ENCODE results near the gene TMED4.
"Not testable (repeated sequence)": the region's sequence is repeated elsewhere in the genome, so short reads cannot be mapped to it uniquely, and the experiment has no call there.

TMED4 gene

DNA sequence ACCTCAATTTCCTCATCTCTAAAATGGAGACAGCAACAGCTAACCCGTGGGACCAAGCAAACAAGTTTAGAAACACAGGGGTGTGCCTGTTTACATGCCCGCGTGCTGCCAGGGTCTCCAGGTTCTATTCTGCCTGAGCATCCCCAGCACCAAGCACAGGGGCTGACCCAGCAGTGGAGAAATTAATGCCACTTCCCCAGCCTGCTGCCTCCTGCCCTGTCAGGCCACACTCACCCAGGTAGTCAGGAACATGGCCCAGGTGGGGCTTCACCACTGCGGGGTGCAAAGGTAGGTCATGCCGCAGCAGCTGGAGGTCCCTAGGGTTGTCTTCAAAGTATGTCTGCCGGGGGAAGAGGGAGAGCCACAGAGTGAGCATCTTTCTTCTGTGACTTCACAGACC is 14.1 kb downstream of the TMED4 start:
- Histone ChIP-seq H3K4me1 (ENCODE audit: control insufficient read depth, insufficient read depth, low read length) (no peaks in the 10 kb centered on the region), H3K36me3 (ENCODE audit: control insufficient read depth, insufficient read depth, low read length) (peaks cover 64% of the 10 kb centered on the region), H3K27me3 (ENCODE audit: control insufficient read depth, insufficient read depth, low read length) (no peaks in the 10 kb centered on the region), H3K9me3 (ENCODE audit: control insufficient read depth, insufficient read depth, low read length) (no peaks in the 10 kb centered on the region), H3K27ac (ENCODE audit: low read length) (no peak overlapping the region), H3K4me3 (ENCODE audit: low read length) (no peak overlapping the region)
- no peak for DNase-seq (ENCODE audit: low read depth, low spot score)
- WGBS (ENCODE audit: insufficient coverage, insufficient read length): no CpG with 5 or more reads among the region's 6 CpGs

DNA sequence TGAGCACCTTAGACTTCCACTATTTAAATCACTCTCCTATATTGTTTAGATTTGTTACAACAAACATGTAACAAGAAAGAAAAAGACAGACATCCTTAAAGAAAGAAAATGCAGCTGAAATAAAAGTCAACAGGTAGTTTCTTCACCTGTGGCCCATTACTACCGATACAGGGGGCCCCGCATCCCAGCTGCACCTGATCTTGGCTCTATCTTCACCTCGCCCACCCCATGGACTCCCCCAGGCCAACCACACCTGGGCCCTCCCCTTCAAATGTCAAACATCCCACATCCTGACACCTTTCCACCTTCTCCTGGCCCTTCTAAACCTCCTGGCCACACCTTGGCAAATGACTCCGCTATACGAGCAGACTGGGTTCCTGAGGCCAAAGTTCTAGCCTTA is 15.4 kb downstream of the TMED4 start:
- no CpG with 5 or more reads among the region's 5 CpGs for WGBS (ENCODE audit: insufficient coverage, insufficient read length)
- DNase-seq (ENCODE audit: low read depth, low spot score): no peak
- no peaks in the 10 kb centered on the region; the same call in 1 of the 2 replicates for H3K4me1 ChIP-seq (ENCODE audit: control insufficient read depth, insufficient read depth, low read length)
- no peak overlapping the region for H3K4me3 ChIP-seq (ENCODE audit: low read length)
- H3K27me3 ChIP-seq (ENCODE audit: control insufficient read depth, insufficient read depth, low read length): no peaks in the 10 kb centered on the region
- no peaks in the 10 kb centered on the region for H3K9me3 ChIP-seq (ENCODE audit: control insufficient read depth, insufficient read depth, low read length)
- H3K27ac ChIP-seq (ENCODE audit: low read length): no peak overlapping the region
- peaks cover 57% of the 10 kb centered on the region for H3K36me3 ChIP-seq (ENCODE audit: control insufficient read depth, insufficient read depth, low read length)

- no peak for DNase-seq (ENCODE audit: low read depth, low spot score)
- Histone ChIP-seq H3K4me1 (ENCODE audit: control insufficient read depth, insufficient read depth, low read length) (no peaks in the 10 kb centered on the region; the same call in 1 of the 2 replicates), H3K36me3 (ENCODE audit: control insufficient read depth, insufficient read depth, low read length) (peaks cover 51% of the 10 kb centered on the region), H3K4me3 (ENCODE audit: low read length) (no peak overlapping the region), H3K27ac (ENCODE audit: low read length) (no peak overlapping the region), H3K9me3 (ENCODE audit: control insufficient read depth, insufficient read depth, low read length) (no peaks in the 10 kb centered on the region), H3K27me3 (ENCODE audit: control insufficient read depth, insufficient read depth, low read length) (no peaks in the 10 kb centered on the region)
- WGBS (ENCODE audit: insufficient coverage, insufficient read length): no CpG with 5 or more reads among the region's 16 CpGs
These were observed 16.1 kb downstream of the TMED4 start for GRCh38 chr7:44565795-44566559.

DNA sequence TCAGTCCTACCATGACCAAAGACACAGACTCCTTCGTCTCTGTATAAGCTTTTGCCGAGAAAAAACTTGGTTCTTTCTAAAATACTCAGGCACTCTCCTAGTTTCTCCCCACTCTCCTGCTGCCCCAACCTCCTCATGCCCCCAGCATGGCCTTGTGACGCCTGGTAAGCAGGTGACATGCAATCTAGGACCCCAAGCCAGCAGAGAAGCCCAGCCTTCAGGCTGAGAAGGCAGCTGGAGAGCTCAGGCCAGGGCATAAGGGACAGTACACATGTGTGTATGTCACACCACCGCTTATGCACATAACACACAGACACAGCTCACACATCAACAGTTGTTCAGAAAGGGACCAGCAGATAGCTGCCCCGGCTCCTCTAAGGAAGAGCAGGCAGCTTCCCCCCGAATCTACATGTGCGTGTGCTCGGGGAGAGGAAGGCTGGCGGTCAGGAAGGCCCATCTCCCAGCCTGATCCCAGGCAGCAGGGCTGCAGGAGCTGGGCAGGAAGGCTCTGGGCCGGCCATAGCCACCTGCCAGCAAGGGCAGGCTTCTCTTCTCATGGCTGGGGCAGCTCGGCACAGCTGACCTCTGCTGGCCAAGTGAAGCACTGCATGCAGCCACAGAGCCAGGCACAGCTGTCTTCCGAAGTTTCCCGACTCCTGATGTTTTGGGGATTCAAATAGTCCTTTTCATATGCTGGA is 16.8 kb downstream of the TMED4 start:
- WGBS (ENCODE audit: insufficient coverage, insufficient read length): no CpG with 5 or more reads among the region's 13 CpGs
- H3K9me3 ChIP-seq (ENCODE audit: control insufficient read depth, insufficient read depth, low read length): no peaks in the 10 kb centered on the region
- peak; percentile 39 for DNase-seq (ENCODE audit: low read depth, low spot score)
- H3K27ac ChIP-seq (ENCODE audit: low read length): no peak overlapping the region
- no peaks in the 10 kb centered on the region for H3K27me3 ChIP-seq (ENCODE audit: control insufficient read depth, insufficient read depth, low read length)
- H3K36me3 ChIP-seq (ENCODE audit: control insufficient read depth, insufficient read depth, low read length): peaks cover 47% of the 10 kb centered on the region
- no peaks in the 10 kb centered on the region; the same call in 1 of the 2 replicates for H3K4me1 ChIP-seq (ENCODE audit: control insufficient read depth, insufficient read depth, low read length)
- no peak overlapping the region for H3K4me3 ChIP-seq (ENCODE audit: low read length)

GRCh38 chr7:44564606-44565005 is 17.4 kb downstream of the TMED4 start:
- H3K36me3 ChIP-seq (ENCODE audit: control insufficient read depth, insufficient read depth, low read length): peaks cover 41% of the 10 kb centered on the region
- WGBS (ENCODE audit: insufficient coverage, insufficient read length): no CpG with 5 or more reads among the region's 2 CpGs

DNA sequence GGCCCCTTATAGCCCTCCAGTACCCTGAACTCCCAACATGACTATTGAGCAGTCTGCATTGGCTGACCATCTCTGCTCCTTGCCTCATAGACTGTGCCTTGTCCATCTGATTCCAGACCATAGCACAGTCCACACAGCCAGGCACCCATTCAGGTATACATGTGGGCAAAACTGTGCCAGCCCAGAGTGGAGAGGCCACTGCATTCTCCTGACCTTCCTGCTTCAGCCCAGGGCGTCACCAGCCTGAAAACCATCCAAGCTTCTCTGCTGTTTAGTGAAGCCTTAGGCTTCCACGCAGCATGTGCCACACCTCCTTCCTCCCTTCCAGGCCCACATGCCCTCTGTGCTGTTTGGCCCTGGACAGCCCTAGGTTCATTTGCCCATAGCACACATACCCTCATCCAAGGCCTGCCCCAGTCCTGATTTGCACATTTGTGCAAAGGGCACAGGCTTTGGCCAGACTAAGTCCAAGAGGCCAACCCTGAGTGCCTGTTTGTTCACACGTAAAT is 18.8 kb downstream of the TMED4 start:
- Histone ChIP-seq H3K27ac (ENCODE audit: low read length) (no peak overlapping the region), H3K27me3 (ENCODE audit: control insufficient read depth, insufficient read depth, low read length) (no peaks in the 10 kb centered on the region), H3K9me3 (ENCODE audit: control insufficient read depth, insufficient read depth, low read length) (no peaks in the 10 kb centered on the region), H3K4me3 (ENCODE audit: low read length) (no peak overlapping the region), H3K4me1 (ENCODE audit: control insufficient read depth, insufficient read depth, low read length) (no peaks in the 10 kb centered on the region; the same call in 1 of the 2 replicates), H3K36me3 (ENCODE audit: control insufficient read depth, insufficient read depth, low read length) (peaks cover 27% of the 10 kb centered on the region)
- no peak for DNase-seq (ENCODE audit: low read depth, low spot score)
- no CpG with 5 or more reads among the region's 3 CpGs for WGBS (ENCODE audit: insufficient coverage, insufficient read length)

More at GRCh38 chr7:44564606-44565005, 17.4 kb downstream of the TMED4 start:
- no peak for DNase-seq (ENCODE audit: low read depth, low spot score)
- Histone ChIP-seq H3K27ac (ENCODE audit: low read length) (no peak overlapping the region), H3K4me3 (ENCODE audit: low read length) (no peak overlapping the region), H3K9me3 (ENCODE audit: control insufficient read depth, insufficient read depth, low read length) (no peaks in the 10 kb centered on the region), H3K27me3 (ENCODE audit: control insufficient read depth, insufficient read depth, low read length) (no peaks in the 10 kb centered on the region), H3K4me1 (ENCODE audit: control insufficient read depth, insufficient read depth, low read length) (no peaks in the 10 kb centered on the region; the same call in 1 of the 2 replicates)

DNA sequence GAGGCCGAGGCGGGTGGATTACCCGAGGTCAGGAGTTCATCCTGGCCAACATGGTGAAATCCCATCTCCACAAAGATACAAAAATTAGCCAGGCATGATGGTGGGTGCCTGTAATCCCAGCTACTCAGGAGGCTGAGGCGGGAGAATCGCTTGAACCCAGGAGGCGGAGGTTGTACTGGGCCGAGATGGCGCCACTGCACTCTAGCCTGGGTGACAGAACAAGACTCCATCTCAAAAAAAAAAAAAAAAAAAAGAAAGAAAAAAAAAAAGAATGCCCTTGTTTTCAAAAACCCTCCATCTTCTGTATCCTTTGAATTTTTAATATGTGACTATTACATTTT is 19.4 kb downstream of the TMED4 start:
- not testable (repeated sequence) for H3K27ac ChIP-seq (ENCODE audit: low read length); H3K4me3 ChIP-seq (ENCODE audit: low read length); H3K9me3 ChIP-seq (ENCODE audit: control insufficient read depth, insufficient read depth, low read length); H3K4me1 ChIP-seq (ENCODE audit: control insufficient read depth, insufficient read depth, low read length); H3K27me3 ChIP-seq (ENCODE audit: control insufficient read depth, insufficient read depth, low read length); DNase-seq (ENCODE audit: low read depth, low spot score)
- H3K36me3 ChIP-seq (ENCODE audit: control insufficient read depth, insufficient read depth, low read length): peaks cover 20% of the 10 kb centered on the region
- WGBS (ENCODE audit: insufficient coverage, insufficient read length): no CpG with 5 or more reads among the region's 8 CpGs

DNA sequence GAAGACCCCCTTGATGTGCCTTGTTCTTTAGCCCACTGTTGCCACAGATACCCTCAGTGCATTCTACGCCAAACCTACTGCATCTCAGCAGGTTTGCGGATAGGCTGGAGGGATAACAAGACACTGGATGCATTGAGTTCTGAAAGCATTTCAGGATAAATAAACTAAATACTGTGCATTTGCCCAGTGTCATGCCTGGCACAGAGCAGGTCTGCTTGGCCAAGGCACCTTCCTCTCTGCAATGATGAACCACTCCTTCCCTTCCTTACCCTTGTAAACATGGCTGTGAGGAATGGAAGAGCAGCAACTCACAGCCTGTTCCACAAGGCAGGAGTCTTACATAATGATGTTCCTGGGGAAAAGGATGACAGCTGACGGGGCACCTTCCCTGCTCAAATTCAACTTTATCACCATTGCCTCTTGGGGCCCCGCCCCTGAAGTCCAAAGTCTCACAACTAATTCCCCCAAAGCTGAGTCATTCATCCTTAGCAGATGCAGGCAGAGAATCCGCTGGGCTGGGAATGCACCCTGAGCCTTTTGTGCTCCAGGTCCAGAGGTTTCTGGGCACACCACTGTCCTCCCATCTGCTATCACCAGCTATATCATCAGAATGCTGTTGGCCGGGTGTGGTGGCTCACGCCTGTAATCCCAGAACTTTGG is 19.9 kb downstream of the TMED4 start:
- H3K27ac ChIP-seq (ENCODE audit: low read length): no peak overlapping the region
- DNase-seq (ENCODE audit: low read depth, low spot score): no peak
- H3K27me3 ChIP-seq (ENCODE audit: control insufficient read depth, insufficient read depth, low read length): no peaks in the 10 kb centered on the region
- H3K4me3 ChIP-seq (ENCODE audit: low read length): no peak overlapping the region
- H3K9me3 ChIP-seq (ENCODE audit: control insufficient read depth, insufficient read depth, low read length): no peaks in the 10 kb centered on the region
- H3K4me1 ChIP-seq (ENCODE audit: control insufficient read depth, insufficient read depth, low read length): no peaks in the 10 kb centered on the region; the same call in 1 of the 2 replicates
- WGBS (ENCODE audit: insufficient coverage, insufficient read length): no CpG with 5 or more reads among the region's 7 CpGs
- peaks cover 15% of the 10 kb centered on the region for H3K36me3 ChIP-seq (ENCODE audit: control insufficient read depth, insufficient read depth, low read length)

- WGBS (ENCODE audit: insufficient coverage, insufficient read length): no CpG with 5 or more reads among the region's 6 CpGs
These were observed 20.6 kb downstream of the TMED4 start for GRCh38 chr7:44561481-44561880.

GRCh38 chr7:44559485-44559884 is 22.5 kb downstream of the TMED4 start:
- no peaks in the 10 kb centered on the region for H3K27me3 ChIP-seq (ENCODE audit: control insufficient read depth, insufficient read depth, low read length)
- H3K27ac ChIP-seq (ENCODE audit: low read length): no peak overlapping the region
- peaks cover 2% of the 10 kb centered on the region; the same call in 1 of the 2 replicates for H3K36me3 ChIP-seq (ENCODE audit: control insufficient read depth, insufficient read depth, low read length)
- no peak for DNase-seq (ENCODE audit: low read depth, low spot score)
- no CpG with 5 or more reads among the region's 4 CpGs for WGBS (ENCODE audit: insufficient coverage, insufficient read length)
- no peaks in the 10 kb centered on the region for H3K9me3 ChIP-seq (ENCODE audit: control insufficient read depth, insufficient read depth, low read length)
- H3K4me1 ChIP-seq (ENCODE audit: control insufficient read depth, insufficient read depth, low read length): no peaks in the 10 kb centered on the region; the same call in 1 of the 2 replicates
- H3K4me3 ChIP-seq (ENCODE audit: low read length): no peak overlapping the region

More at GRCh38 chr7:44561481-44561880, 20.6 kb downstream of the TMED4 start:
- DNase-seq (ENCODE audit: low read depth, low spot score): no peak
- Histone ChIP-seq H3K27ac (ENCODE audit: low read length) (no peak overlapping the region), H3K36me3 (ENCODE audit: control insufficient read depth, insufficient read depth, low read length) (peaks cover 14% of the 10 kb centered on the region), H3K27me3 (ENCODE audit: control insufficient read depth, insufficient read depth, low read length) (no peaks in the 10 kb centered on the region), H3K4me3 (ENCODE audit: low read length) (no peak overlapping the region), H3K9me3 (ENCODE audit: control insufficient read depth, insufficient read depth, low read length) (no peaks in the 10 kb centered on the region), H3K4me1 (ENCODE audit: control insufficient read depth, insufficient read depth, low read length) (no peaks in the 10 kb centered on the region; the same call in 1 of the 2 replicates)

Data from iPS DF 6.9 (cell line).